Testis (tissue), 3 donors: ENCODE results near the gene JUP. TPM values are rescaled to one million over a fixed set of nuclear protein-coding genes. Genes with fewer than 3 reads are reported as not detected.

ENCODE experiments used
- DNase-seq: peaks from one replicate; pipeline ENCODE4 v3.0.0-alpha.2; 2019
- H3K27ac ChIP-seq, 2 donors: fragments of 200-600 bp; sonication (generic); one replicate each; pipeline ENCODE4 v1.5.1; 2019
- H3K27me3 ChIP-seq: fragments of 200-600 bp; sonication (generic); one replicate; pipeline ENCODE4 v1.5.1; 2019
- H3K36me3 ChIP-seq: fragments of 200-600 bp; sonication (generic); one replicate; pipeline ENCODE4 v1.5.1; 2017; ENCODE audit warnings: low read depth; ENCODE audit errors: missing control alignments
- H3K4me1 ChIP-seq: fragments of 200-600 bp; sonication (generic); one replicate; pipeline ENCODE4 v1.5.1; 2019
- H3K4me3 ChIP-seq, 2 donors: fragments of 200-600 bp; sonication (generic); one replicate each; pipeline ENCODE4 v1.5.1; 2017 to 2019
- H3K9me3 ChIP-seq: fragments of 200-600 bp; sonication (generic); one replicate; pipeline ENCODE4 v1.5.1; 2017
- POLR2A ChIP-seq: fragments of 450-650 bp; IDR thresholded peaks from one replicate; pipeline ENCODE4 v1.6.1; 2017; ENCODE audit warnings: antibody characterized with exemption, mild to moderate bottlenecking, moderate library complexity
- WGBS, 2 donors: methylation state at CpG; one replicate each; pipeline ENCODE4 v1.1.5; 2018; 5-methylcytosine and 5-hydroxymethylcytosine counted together
- intact Hi-C: fragments of 100-400 bp; cut with DNase I; formaldehyde crosslinking; loops from one replicate; pipeline ENCODE4 v1.15.1; 2023; ENCODE audit warnings: low total_unique reads
- polyA plus RNA-seq: library from polyadenylated mRNA; stranded (reverse); fragments of 350-450 nt; fragmentation: Illumina TruSeq; extraction: RNeasy Lipid Tissue Mini Kit (QIAGEN cat#74804); gene quantifications from one replicate; pipeline ENCODE4 v1.2.3, GENCODE V29; 2014; ENCODE audit warnings: low read depth, low replicate concordance; ENCODE audit not compliant: insufficient read depth
- total RNA-seq, 2 donors: library from RNA; depleted of rRNA; stranded (reverse); fragments of >200 nt; gene quantifications; one replicate each; pipeline ENCODE4 v1.2.3, GENCODE V29; 2016
- TF ChIP-seq, protein P1 (sequence below), 3 experiments: fragments of 450-650 bp in 2 of 3; fragments of 200-600 bp in 1 of 3; sonication (generic) in 1 of 3; IDR thresholded peaks; one replicate each; pipeline ENCODE4 v1.5.1; 2016 to 2019; ENCODE audit warnings: antibody characterized with exemption in 3 of 3, mild to moderate bottlenecking in 2 of 3, moderate library complexity in 1 of 3

Gene JUP
- total and polyA plus RNA-seq, 3 donors from 2014 or later, result 22.5 to 38.9 (median 36.8) TPM

DNA sequence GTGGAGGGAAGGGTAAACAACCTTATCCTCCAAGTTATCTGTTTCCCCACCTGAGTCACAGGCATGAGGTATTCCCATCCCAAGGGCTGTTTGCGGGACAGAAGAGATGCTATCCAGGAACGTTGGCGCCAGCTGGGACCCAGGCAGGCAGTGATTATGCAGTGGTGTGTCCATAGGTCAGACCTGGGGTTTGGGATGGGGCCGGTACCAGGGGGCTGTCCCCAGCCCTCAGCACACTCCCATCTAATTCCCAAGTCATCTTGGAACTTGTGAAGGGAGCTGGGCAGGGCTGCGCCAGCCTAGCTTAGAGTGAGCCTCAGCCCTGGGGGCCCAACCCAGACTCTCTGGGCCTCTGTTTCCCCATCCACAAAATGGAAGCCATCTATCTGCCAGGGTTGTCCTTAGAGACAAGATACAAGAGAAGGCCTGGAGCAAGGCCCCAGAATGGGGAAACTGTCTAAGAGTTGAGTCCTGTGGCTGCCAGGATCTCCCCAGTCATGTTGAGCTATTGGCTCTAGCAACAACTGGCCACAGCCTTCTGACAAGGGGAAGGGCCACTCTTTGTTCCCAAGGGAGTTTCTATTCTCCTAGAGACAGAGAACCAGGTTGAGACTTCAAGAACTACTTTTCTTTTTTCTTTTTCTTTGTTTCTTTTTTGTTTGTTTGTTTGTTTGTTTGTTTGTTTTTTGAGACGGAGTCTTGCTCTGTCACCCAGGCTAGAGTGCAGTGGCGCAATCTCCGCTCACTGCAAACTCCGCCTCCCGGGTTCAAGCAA, 9.8 kb upstream of the JUP start:
- TF ChIP-seq, protein P1, sequence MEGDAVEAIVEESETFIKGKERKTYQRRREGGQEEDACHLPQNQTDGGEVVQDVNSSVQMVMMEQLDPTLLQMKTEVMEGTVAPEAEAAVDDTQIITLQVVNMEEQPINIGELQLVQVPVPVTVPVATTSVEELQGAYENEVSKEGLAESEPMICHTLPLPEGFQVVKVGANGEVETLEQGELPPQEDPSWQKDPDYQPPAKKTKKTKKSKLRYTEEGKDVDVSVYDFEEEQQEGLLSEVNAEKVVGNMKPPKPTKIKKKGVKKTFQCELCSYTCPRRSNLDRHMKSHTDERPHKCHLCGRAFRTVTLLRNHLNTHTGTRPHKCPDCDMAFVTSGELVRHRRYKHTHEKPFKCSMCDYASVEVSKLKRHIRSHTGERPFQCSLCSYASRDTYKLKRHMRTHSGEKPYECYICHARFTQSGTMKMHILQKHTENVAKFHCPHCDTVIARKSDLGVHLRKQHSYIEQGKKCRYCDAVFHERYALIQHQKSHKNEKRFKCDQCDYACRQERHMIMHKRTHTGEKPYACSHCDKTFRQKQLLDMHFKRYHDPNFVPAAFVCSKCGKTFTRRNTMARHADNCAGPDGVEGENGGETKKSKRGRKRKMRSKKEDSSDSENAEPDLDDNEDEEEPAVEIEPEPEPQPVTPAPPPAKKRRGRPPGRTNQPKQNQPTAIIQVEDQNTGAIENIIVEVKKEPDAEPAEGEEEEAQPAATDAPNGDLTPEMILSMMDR (IDR thresholded peaks at IDR 0.05), result no peak
- no peak for TF ChIP-seq POLR2A
- Histone ChIP-seq H3K4me1 (peaks cover 26% of the 10 kb centered on the region), H3K27me3 (no peaks in the 10 kb centered on the region), H3K4me3 (no peak overlapping the region), H3K27ac (no peak overlapping the region), H3K36me3 (no peaks in the 10 kb centered on the region), H3K9me3 (no peaks in the 10 kb centered on the region)
- WGBS, 2 donors, result 90 to 94% methylated on average over 9 to 10 of the region's 10 CpGs
- DNase-seq, result no peak
- intact Hi-C loops, result loop anchor here (10.0 kb wide), 1 partner anchor 62 kb away; the partner anchor contains the start of gene HAP1

DNA sequence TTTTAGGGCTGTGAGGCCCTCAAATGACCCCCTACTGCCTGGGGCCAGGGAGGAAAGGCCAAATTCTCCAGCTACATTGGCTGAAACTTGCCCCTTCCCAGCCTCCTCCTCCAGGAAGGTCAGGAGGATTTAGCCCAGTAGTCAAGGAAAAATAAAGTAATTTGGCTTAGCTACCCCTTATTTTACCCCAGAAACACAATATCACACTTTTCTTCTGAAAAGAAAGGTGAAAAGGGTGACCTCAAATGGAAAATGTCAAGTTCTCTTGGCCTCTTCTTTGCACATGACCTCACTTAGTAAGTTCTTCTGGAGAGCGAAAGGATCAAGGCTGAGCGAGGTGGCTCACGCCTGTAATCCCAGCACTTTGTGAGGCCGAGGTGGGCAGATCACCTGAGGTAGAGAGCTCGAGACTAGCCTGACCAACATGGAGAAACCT, 8.0 kb upstream of the JUP start:
- H3K27ac ChIP-seq, result no peak overlapping the region
- H3K9me3 ChIP-seq, result no peaks in the 10 kb centered on the region
- H3K4me3 ChIP-seq, result no peak overlapping the region
- TF ChIP-seq, protein P1 (IDR thresholded peaks at IDR 0.05), result no peak
- TF ChIP-seq POLR2A, result no peak
- WGBS, 2 donors, result 95 to 96% methylated on average over 5 of the region's 5 CpGs
- H3K36me3 ChIP-seq, result no peaks in the 10 kb centered on the region
- DNase-seq, result no peak
- intact Hi-C loops, result loop anchor here (10.0 kb wide), 1 partner anchor 60 kb away; the partner anchor contains the start of gene HAP1
- H3K4me1 ChIP-seq, result peaks cover 22% of the 10 kb centered on the region
- no peaks in the 10 kb centered on the region for H3K27me3 ChIP-seq

- H3K27me3 ChIP-seq, result no peaks in the 10 kb centered on the region
- peaks cover 22% of the 10 kb centered on the region for H3K4me1 ChIP-seq
- no peak for DNase-seq
- no peak overlapping the region for H3K4me3 ChIP-seq
- peak overlapping the region; percentile 50 to 56 for H3K27ac ChIP-seq
- intact Hi-C loops, result loop anchor here (10.0 kb wide), 1 partner anchor 59 kb away; the partner anchor contains the start of gene HAP1
- 63 to 69% methylated on average over 11 to 14 of the region's 14 CpGs for WGBS, 2 donors
- no peak for TF ChIP-seq POLR2A
- TF ChIP-seq, protein P1 (IDR thresholded peaks at IDR 0.05), result no peak
- no peaks in the 10 kb centered on the region for H3K36me3 ChIP-seq
- no peaks in the 10 kb centered on the region for H3K9me3 ChIP-seq
Observed at GRCh38 chr17:41793784-41794539, 7.5 kb upstream of the JUP start.

DNA sequence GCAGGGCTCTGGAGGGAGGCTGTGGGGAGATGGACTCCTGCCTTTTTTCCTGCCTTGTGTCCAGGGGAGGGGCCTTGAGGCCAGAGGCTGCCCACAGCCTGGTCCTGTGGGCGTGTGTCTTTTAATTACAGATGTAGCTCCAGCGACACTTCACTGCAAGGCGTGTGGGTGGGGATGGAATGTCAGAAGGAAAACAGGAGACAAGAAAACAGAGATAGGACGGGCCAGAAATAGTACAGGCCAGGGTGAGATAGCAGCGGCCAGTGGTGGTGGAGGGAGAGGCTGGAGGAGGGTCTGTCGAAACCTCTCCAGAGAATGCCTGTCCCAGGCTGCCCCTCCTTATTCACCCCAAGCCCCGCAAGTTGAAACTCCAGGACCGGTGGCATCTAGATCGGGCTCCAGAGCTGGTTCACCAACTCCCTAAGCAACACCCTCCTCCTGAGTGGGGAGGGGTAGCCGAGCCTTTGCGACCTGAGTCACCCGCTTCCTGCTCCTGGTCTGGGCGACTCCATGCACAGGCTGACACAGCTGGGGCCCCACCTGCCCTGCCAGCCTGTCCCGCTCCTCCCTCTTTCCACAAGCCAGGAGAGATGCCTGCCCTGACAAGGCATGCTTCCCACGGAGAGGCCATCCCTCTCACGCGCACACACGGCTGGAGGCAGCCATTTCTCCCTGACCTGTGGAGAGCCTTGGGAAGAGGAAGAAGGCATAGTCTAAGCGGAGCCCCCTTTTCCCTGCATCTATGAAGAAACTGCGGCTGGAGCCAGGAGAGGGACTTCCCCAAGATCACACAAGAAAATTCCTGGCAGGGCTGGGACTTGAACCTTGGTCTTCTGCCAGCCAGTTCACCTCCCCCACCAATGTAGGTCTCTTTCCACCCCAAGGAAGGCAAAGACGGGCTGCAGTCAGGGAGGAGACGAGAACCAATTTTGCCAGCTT, 6.6 kb upstream of the JUP start:
- Histone ChIP-seq H3K4me3 (no peak overlapping the region), H3K9me3 (no peaks in the 10 kb centered on the region), H3K4me1 (peaks cover 22% of the 10 kb centered on the region), H3K27ac (peak overlapping the region; percentile 50 to 56), H3K27me3 (no peaks in the 10 kb centered on the region), H3K36me3 (no peaks in the 10 kb centered on the region)
- TF ChIP-seq, protein P1 (IDR thresholded peaks at IDR 0.05), result no peak
- no peak for TF ChIP-seq POLR2A
- WGBS, 2 donors, result 29 to 55% methylated on average over 11 to 22 of the region's 22 CpGs
- intact Hi-C loops, result loop anchor here (10.0 kb wide), 1 partner anchor 58 kb away; the partner anchor contains the start of gene HAP1
- DNase-seq, result peak; percentile 68
